ENCODE data around the gene AZGP1.

GRCh38 chr7:99955247-99955646 lies 20.6 kb downstream of the AZGP1 start:
- no peak for TF ChIP-seq CTCF (IDR thresholded peaks at IDR 0.05)
- no peak for TF ChIP-seq POLR2A (IDR thresholded peaks at IDR 0.05)

Data from uterus (tissue), 2 donors.